Activated B cell treated with CpG ODN at 0.5 μM for 24 hours (primary cell): ENCODE measurements around the gene SYCE3. TPM values are rescaled to one million over a fixed set of nuclear protein-coding genes. Genes with fewer than 3 reads are reported as not detected.

Experiments
- ATAC-seq: fragments of 200-7000 bp; cut with Tn5 transposase; one replicate; pipeline ENCODE4 v1.10.0; 2021; ENCODE audit warnings: low read depth, mild to moderate bottlenecking, moderate library complexity
- CTCF ChIA-PET: fragments of 350-600 bp; sonication (Branson Sonifier 250); formaldehyde crosslinking; loops from one replicate; lab custom pipeline; 2021; ENCODE audit warnings: antibody characterized with exemption; lab: Charles Lee
- POLR2A ChIA-PET: fragments of 350-600 bp; sonication (Branson Sonifier 250); formaldehyde crosslinking; loops from one replicate; lab custom pipeline; 2021; ENCODE audit warnings: antibody characterized with exemption; lab: Charles Lee
- DNase-seq: peaks from one replicate; pipeline ENCODE4 v3.0.0; 2022
- H3K27ac Mint-ChIP-seq: one replicate; pipeline ENCODE4 v1.8.0; 2020; ENCODE audit warnings: mixed read lengths
- H3K27me3 Mint-ChIP-seq: one replicate; pipeline ENCODE4 v1.8.0; 2021; ENCODE audit warnings: mixed read lengths
- H3K36me3 Mint-ChIP-seq: one replicate; pipeline ENCODE4 v1.8.0; 2021; ENCODE audit warnings: low read depth, mixed read lengths
- H3K4me1 Mint-ChIP-seq: one replicate; pipeline ENCODE4 v1.8.0; 2021; ENCODE audit warnings: mixed read lengths
- H3K4me3 Mint-ChIP-seq: one replicate; pipeline ENCODE4 v1.8.0; 2020; ENCODE audit warnings: mild to moderate bottlenecking, mixed read lengths
- H3K9me3 Mint-ChIP-seq: one replicate; pipeline ENCODE4 v1.8.0; 2020; ENCODE audit warnings: mixed read lengths
- intact Hi-C: fragments of 100-400 bp; cut with micrococcal nuclease; formaldehyde crosslinking; loops from one replicate; pipeline ENCODE4 v1.15.1; 2024
- total RNA-seq: library from RNA; stranded (reverse); gene quantifications from 2 replicates; pipeline ENCODE4 v1.2.3, GENCODE V29; 2022
- TF ChIP-seq, protein P1 (sequence below): fragments of 200-600 bp; IDR thresholded peaks from one replicate; pipeline ENCODE4 v1.8.0; 2022; ENCODE audit warnings: antibody characterized with exemption, mild to moderate bottlenecking

SYCE3 gene
- total RNA-seq, 1 donor from 2014 or later = not detected

DNA sequence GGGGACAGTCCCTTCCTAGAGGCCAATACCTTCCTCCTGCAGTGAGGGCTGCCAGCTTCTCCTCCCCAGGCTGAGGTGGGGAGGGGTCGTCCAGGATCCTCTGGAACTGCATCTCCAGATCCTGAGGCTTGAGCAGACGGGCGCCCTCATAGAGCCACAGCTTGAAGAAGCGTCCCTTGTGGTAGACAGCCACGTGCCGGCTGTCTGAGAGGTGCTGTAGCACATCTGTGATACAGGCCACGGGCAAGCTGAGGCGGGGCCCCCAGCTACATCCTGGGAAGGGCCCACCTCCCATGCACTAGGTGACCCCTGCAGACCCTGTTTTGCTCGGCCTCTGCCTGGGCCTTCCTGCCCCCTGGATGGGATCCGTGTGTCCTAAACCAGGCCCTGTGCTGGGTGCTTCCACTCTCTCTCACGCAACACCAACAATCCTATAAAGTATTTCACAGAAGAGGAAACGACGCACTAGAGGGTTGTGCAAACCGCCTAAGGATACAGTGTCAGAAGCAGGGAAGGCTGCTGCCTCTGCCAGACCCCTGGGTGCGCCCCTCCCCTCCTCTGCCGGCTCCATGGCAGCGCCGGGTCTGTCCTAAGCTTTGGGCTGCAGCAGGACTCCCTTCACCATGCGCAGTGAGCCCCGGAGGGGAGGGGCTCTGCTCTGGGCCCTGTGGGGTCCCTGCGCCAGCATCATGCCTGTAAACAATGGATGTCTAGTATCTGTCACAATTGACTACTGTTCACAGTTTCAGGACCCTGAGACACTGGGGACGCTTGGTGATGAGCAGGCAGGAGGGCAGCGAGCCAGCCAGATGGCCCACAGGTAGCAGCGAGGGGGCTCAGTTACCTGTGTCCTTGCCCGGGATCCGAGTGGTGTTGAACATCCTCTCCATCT is 11.0 kb upstream of the SYCE3 start:
- DNase-seq (no peak), ATAC-seq (no peak)
- peaks cover 11% of the 10 kb centered on the region for H3K4me1 Mint-ChIP-seq
- H3K36me3 Mint-ChIP-seq = peaks cover 21% of the 10 kb centered on the region
- no peaks in the 10 kb centered on the region for H3K27me3 Mint-ChIP-seq
- POLR2A ChIA-PET = no interaction called here
- no peaks in the 10 kb centered on the region for H3K9me3 Mint-ChIP-seq
- H3K27ac Mint-ChIP-seq = no peak overlapping the region
- TF ChIP-seq, protein P1, sequence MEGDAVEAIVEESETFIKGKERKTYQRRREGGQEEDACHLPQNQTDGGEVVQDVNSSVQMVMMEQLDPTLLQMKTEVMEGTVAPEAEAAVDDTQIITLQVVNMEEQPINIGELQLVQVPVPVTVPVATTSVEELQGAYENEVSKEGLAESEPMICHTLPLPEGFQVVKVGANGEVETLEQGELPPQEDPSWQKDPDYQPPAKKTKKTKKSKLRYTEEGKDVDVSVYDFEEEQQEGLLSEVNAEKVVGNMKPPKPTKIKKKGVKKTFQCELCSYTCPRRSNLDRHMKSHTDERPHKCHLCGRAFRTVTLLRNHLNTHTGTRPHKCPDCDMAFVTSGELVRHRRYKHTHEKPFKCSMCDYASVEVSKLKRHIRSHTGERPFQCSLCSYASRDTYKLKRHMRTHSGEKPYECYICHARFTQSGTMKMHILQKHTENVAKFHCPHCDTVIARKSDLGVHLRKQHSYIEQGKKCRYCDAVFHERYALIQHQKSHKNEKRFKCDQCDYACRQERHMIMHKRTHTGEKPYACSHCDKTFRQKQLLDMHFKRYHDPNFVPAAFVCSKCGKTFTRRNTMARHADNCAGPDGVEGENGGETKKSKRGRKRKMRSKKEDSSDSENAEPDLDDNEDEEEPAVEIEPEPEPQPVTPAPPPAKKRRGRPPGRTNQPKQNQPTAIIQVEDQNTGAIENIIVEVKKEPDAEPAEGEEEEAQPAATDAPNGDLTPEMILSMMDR = no peak
- H3K4me3 Mint-ChIP-seq = no peak overlapping the region
- intact Hi-C loops = no loop called here
- CTCF ChIA-PET = no interaction called here

DNA sequence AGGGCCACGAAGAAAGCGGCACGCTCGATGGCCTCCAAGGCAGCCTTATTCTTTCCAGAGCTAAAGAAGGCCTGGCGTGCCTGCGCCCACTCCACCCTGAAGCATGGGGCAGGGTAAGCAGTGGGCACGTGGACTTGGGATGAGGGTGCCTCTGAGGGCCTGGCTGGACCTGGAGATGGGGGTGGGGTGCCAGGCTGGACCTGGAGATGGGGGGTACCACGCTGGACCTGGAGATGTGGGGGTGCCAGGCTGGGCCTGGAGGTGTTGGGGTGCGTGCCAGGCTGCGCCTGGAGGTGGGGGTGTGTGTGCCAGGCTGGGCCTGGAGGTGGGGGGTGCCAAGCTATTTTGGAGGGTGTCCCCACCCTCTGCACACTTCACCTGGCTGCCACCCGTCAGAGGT is 10.2 kb upstream of the SYCE3 start:
- H3K4me3 Mint-ChIP-seq = no peak overlapping the region
- TF ChIP-seq, protein P1 = no peak
- peaks cover 23% of the 10 kb centered on the region for H3K36me3 Mint-ChIP-seq
- H3K27ac Mint-ChIP-seq = no peak overlapping the region
- no peaks in the 10 kb centered on the region for H3K9me3 Mint-ChIP-seq
- H3K4me1 Mint-ChIP-seq = peaks cover 11% of the 10 kb centered on the region
- DNase-seq = no peak
- ChIA-PET CTCF (no interaction called here), POLR2A (no interaction called here)
- no peaks in the 10 kb centered on the region for H3K27me3 Mint-ChIP-seq
- intact Hi-C loops = no loop called here
- ATAC-seq = no peak

DNA sequence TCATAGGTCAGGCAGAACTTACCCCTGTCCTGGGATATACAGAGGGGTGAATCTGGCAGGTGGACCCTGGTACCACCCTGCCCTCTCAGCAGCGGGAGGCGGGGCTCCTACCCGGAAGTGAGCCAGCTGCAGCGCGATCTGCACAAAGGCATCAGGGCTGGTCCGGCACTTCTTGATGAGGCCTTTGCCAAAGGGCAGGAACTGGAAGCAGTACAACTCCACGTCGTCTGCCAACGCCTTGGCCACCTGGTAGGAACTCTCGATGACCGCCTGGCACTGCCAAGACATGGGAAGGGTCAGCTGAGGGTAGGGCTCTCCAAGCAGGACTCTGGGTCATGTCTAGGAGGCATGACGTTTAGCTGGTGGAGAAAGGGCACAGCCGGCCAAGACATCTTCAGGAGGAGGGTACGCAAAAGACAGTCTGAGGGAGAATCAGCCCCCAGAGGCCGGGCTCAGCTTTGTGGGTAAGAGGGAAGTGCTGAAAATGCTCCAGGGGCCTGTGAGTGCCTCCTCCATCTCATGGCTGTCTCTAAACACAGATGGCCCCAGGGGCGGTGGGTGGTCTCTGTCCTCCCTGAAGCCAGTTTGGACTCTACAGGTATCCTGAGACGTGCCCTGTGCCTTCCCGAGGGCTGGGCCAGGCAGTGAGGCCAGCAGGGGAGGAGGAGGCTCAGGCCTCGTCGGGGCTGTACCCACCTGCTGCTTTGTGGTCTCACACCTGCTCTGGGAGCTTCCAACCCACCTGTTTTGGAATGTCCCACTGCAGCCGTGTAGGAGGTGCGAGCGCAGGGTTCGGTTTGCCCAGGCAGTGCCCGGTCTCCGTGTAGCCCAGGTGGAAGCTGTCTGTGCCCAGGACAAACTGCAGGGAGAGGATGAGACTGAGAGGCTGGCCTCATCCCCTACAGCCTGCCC is 8.8 kb upstream of the SYCE3 start:
- Mint-ChIP-seq H3K27me3 (no peaks in the 10 kb centered on the region), H3K9me3 (no peaks in the 10 kb centered on the region), H3K4me3 (no peak overlapping the region), H3K27ac (no peak overlapping the region), H3K4me1 (peaks cover 10% of the 10 kb centered on the region), H3K36me3 (peaks cover 23% of the 10 kb centered on the region)
- ATAC-seq (no peak), DNase-seq (no peak)
- TF ChIP-seq, protein P1 = no peak
- intact Hi-C loops = no loop called here
- POLR2A ChIA-PET = interaction anchor here (1.2 to 1.3 kb wide), 2 partner anchors 8 to 42 kb away, joined by 3 to 4 read pairs; partner anchors contain the start of genes SYCE3 and TYMP
- CTCF ChIA-PET = no interaction called here

DNA sequence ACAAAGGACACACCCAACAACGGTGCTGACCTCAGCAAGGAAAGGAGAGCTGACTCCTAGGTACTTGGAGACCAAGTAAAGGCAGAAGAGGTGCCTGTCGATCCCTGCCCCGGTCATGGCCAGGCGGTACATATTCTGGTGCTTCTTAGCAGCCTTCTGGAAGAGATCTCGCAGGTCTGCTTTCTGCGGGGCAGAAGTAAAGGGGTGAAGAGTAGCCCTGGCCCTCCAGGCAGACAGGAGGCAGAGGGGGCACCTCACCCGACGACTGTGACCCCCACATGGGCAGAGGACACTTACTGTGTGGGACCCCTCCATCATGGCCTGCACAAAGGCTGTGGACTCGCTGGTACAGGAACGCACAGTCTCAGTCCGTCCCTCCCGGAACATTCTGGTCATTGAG is 8.1 kb upstream of the SYCE3 start:
- no peak overlapping the region for H3K4me3 Mint-ChIP-seq
- POLR2A ChIA-PET = interaction anchor here (0.9 kb wide), 1 partner anchor 23 kb away, joined by 3 read pairs; no protein-coding TSS in a partner anchor
- no peak for ATAC-seq
- DNase-seq = no peak
- H3K36me3 Mint-ChIP-seq = peaks cover 23% of the 10 kb centered on the region
- H3K27me3 Mint-ChIP-seq = no peaks in the 10 kb centered on the region
- no peaks in the 10 kb centered on the region for H3K9me3 Mint-ChIP-seq
- TF ChIP-seq, protein P1 = no peak
- intact Hi-C loops = no loop called here
- H3K27ac Mint-ChIP-seq = no peak overlapping the region
- CTCF ChIA-PET = no interaction called here
- H3K4me1 Mint-ChIP-seq = peaks cover 10% of the 10 kb centered on the region
